ENCODE measurements around the gene FRAT1. TPM values are rescaled to one million over a fixed set of nuclear protein-coding genes. Genes with fewer than 3 reads are reported as not detected.

Gene FRAT1
- total and polyA plus RNA-seq, 2 of the 13 experiments (the other 11 are each of a cell fraction or from before 2014, with no cell fraction given) = 1.7 to 2.3 TPM

GRCh38 chr10:97360705-97361536 lies 41.9 kb downstream of the FRAT1 start:
- Histone ChIP-seq H3K36me3 (replicated peaks in 1 of 2; ENCODE audit: control insufficient read depth in 1 of 2, insufficient read depth in 2 of 2, low read length in 2 of 2) (peaks cover 32 to 78% of the 10 kb centered on the region in 2 experiments; a peak in 4 of 5 replicates), H3K27ac (ENCODE audit: extremely low read length, insufficient read depth, low read length) (no peak overlapping the region), H3K9ac (ENCODE audit: insufficient read depth, low read depth, low read length) (no peak overlapping the region), H2AFZ (ENCODE audit: low read length) (no peak overlapping the region), H4K20me1 (ENCODE audit: insufficient read depth, low read length) (no peaks in the 10 kb centered on the region), H3K79me2 (ENCODE audit: insufficient read depth, low read length) (no peaks in the 10 kb centered on the region), H3K4me3 (replicated peaks in 1 of 3; ENCODE audit: insufficient read depth in 1 of 3, low read depth in 2 of 3, low read length in 3 of 3) (no peak overlapping the region), H3K4me2 (ENCODE audit: low read depth, low read length) (no peak overlapping the region), H3K27me3 (ENCODE audit: control insufficient read depth in 1 of 2, insufficient read depth in 2 of 2, low read length in 2 of 2) (no peaks in the 10 kb centered on the region), H3K9me3 (ENCODE audit: low read length) (no peaks in the 10 kb centered on the region), H3K4me1 (ENCODE audit: insufficient read depth, low read length) (no peaks in the 10 kb centered on the region)
- WGBS (ENCODE audit: low lambda C conversion rate) = 98% methylated on average over 11 of the region's 11 CpGs
- DNase-seq (ENCODE audit: low spot score) (no peak), FAIRE-seq (no peak), ATAC-seq (no peak)
- intact Hi-C loops (cut with micrococcal nuclease; ENCODE audit: unreplicated experiment) (no loop called here), in situ Hi-C loops (cut with HindIII; ENCODE audit: extremely low pct_ligation_motif_present, low pct_unique_long_range_greater_than_20kb) (no loop called here)
- BruUV-seq (replicated peaks) = no TSS peak
- ChIA-PET CTCF (ENCODE audit: low intra/inter-chr PET ratio, low total read pairs) (no interaction called here), POLR2A (no interaction called here)
- TF ChIP-seq ZKSCAN1 (IDR thresholded peaks at IDR 0.05; ENCODE audit: low read length) (peak; percentile 72), ZNF570 (CRISPR knock-in tag; IDR thresholded peaks at IDR 0.05; ENCODE audit: borderline replicate concordance) (no peak)

- in situ Hi-C loops (cut with HindIII; ENCODE audit: extremely low pct_ligation_motif_present, low pct_unique_long_range_greater_than_20kb) = no loop called here
- no peak for ATAC-seq
- FAIRE-seq = no peak
- intact Hi-C loops (cut with micrococcal nuclease; ENCODE audit: unreplicated experiment) = no loop called here
- Histone ChIP-seq H3K79me2 (ENCODE audit: insufficient read depth, low read length) (no peaks in the 10 kb centered on the region), H4K20me1 (ENCODE audit: insufficient read depth, low read length) (no peaks in the 10 kb centered on the region), H3K4me3 (replicated peaks in 1 of 3; ENCODE audit: insufficient read depth in 1 of 3, low read depth in 2 of 3, low read length in 3 of 3) (no peak overlapping the region), H3K4me1 (ENCODE audit: insufficient read depth, low read length) (no peaks in the 10 kb centered on the region), H3K9ac (ENCODE audit: insufficient read depth, low read depth, low read length) (no peak overlapping the region), H3K9me3 (ENCODE audit: low read length) (no peaks in the 10 kb centered on the region), H3K27ac (ENCODE audit: extremely low read length, insufficient read depth, low read length) (no peak overlapping the region), H3K4me2 (ENCODE audit: low read depth, low read length) (no peak overlapping the region), H2AFZ (ENCODE audit: low read length) (no peak overlapping the region), H3K36me3 (replicated peaks in 1 of 2; ENCODE audit: control insufficient read depth in 1 of 2, insufficient read depth in 2 of 2, low read length in 2 of 2) (peaks cover 31 to 78% of the 10 kb centered on the region in 2 experiments; a peak in 4 of 5 replicates), H3K27me3 (ENCODE audit: control insufficient read depth in 1 of 2, insufficient read depth in 2 of 2, low read length in 2 of 2) (no peaks in the 10 kb centered on the region)
- POLR2A ChIA-PET = no interaction called here
- BruUV-seq (replicated peaks) = no TSS peak
- 94% methylated on average over 11 of the region's 11 CpGs for WGBS (ENCODE audit: low lambda C conversion rate)
- CTCF ChIA-PET (ENCODE audit: low intra/inter-chr PET ratio, low total read pairs) = no interaction called here
- TF ChIP-seq GABPA (IDR thresholded peaks at IDR 0.05; ENCODE audit: low read depth, low read length) (no peak), GABPA (CRISPR knock-in tag; IDR thresholded peaks at IDR 0.05; ENCODE audit: low read depth) (no peak), MTF1 (CRISPR knock-in tag; IDR thresholded peaks at IDR 0.05) (no peak), ZNF10 (CRISPR knock-in tag; IDR thresholded peaks at IDR 0.05; ENCODE audit: borderline replicate concordance, low read depth) (no peak), GPN1 (CRISPR knock-in tag; IDR thresholded peaks at IDR 0.05; ENCODE audit: borderline replicate concordance) (no peak), AGO1 (IDR thresholded peaks at IDR 0.05; ENCODE audit: low read depth, low read length, poor library complexity, severe bottlenecking) (no peak), ZNF687 (CRISPR knock-in tag; IDR thresholded peaks at IDR 0.05) (no peak), ZNF780A (CRISPR knock-in tag; IDR thresholded peaks at IDR 0.05) (no peak)
- TF ChIP-seq, protein P1, sequence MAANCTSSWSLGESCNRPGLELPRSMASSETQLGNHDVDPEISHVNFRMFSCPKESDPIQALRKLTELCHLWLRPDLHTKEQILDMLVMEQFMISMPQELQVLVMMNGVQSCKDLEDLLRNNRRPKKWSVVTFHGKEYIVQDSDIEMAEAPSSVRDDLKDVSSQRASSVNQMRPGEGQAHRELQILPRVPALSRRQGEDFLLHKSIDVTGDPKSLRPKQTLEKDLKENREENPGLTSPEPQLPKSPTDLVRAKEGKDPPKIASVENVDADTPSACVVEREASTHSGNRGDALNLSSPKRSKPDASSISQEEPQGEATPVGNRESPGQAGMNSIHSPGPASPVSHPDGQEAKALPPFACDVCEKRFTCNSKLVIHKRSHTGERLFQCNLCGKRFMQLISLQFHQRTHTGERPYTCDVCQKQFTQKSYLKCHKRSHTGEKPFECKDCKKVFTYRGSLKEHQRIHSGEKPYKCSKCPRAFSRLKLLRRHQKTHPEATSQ (CRISPR knock-in tag; IDR thresholded peaks at IDR 0.05; ENCODE audit: borderline replicate concordance) = no peak
- DNase-seq (ENCODE audit: low spot score) = no peak
These were observed 42.4 kb downstream of the FRAT1 start for GRCh38 chr10:97361537-97361901.

All from HepG2 (cell line).